Measurements from ENCODE around the gene DST.
A peak's percentile ranks its signal among the peaks of the same experiment; 100 is the strongest.

DST gene

GRCh38 chr6:56624046-56624727 lies 18.5 kb downstream of the DST start:
- DNase-seq (ENCODE audit: low read depth in 2 of 2) = no peak

GRCh38 chr6:56620229-56620868 lies 22.3 kb downstream of the DST start:
- no peak for DNase-seq (ENCODE audit: low read depth in 2 of 2)

GRCh38 chr6:56618050-56618449 lies 24.6 kb downstream of the DST start:
- no peak for DNase-seq (ENCODE audit: low read depth in 2 of 2)

- no peak for DNase-seq (ENCODE audit: low read depth in 2 of 2)
These were observed 25.7 kb downstream of the DST start for GRCh38 chr6:56616967-56617366.

- DNase-seq (ENCODE audit: low read depth in 2 of 2) = no peak
These were observed 29.3 kb downstream of the DST start for GRCh38 chr6:56613247-56613851.

GRCh38 chr6:56608332-56608731 lies 34.4 kb downstream of the DST start:
- no peak for DNase-seq (ENCODE audit: low read depth in 2 of 2)

DNA sequence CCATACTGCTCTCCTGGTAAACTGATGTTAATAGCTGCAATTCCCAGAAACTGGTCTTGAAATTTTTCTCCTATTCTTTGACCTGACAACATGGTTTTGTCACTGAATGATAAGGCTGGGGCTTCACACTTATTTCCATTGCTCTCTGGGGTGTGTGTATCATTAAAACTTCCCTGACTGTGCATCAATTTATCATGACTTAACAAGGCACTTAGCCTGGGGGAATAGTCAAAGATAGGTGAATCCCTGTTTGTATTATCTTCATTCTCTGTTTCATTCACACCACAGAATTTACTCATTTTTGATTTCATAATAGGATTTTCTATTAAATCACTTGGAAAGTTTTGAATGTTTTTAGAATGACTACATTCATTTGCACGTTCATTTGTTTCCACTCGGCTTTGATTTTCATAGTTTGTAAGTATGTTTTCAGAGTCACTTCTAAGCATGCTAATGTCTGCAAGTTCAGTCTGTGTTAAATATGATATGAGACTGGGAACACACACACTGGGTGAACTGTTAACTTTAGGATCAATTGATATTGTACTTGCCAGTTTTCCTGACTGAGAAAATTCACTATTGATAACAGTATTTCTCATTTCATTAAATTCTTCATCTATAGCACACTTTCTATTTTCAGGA lies 35.5 kb downstream of the DST start:
- DNase-seq (ENCODE audit: low read depth in 2 of 2) = no peak

DNA sequence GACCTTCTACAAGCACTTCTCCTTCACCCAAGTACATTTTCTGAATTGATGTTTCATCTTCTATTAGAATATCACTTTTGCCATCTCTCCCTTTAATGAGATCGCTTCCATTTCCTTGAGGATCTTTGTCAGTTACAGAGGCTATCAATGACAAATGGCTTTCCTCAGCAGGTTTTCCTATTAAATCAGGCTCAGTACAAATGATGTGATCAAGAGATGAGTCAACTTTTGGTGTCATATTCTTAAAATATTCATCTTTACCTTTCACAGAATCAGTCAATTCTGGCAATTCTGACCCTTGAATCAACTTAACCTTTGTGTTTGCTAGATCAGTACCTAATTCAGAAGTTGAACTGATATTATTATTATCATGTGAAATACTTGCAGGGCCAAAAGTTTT lies 37.3 kb downstream of the DST start:
- DNase-seq (ENCODE audit: low read depth in 2 of 2) = no peak

DNA sequence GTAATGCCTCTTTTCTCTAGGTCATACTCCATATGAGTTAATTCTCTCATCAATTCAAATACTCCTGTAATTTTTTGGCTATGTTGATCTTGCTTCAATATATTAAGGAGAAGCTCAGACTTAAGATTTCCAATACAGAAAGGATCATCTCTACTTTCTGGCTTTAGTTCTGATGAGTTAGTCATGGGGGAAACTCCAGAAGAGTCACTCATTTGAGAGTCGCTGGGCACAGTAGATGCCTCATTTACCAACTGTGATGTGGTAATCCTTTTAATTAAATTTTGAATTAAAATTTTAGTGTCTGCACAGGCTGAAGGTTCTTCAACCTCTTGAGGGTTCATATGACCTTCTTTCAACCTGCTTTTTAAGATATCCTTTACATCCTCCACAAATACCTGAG lies 38.5 kb downstream of the DST start:
- no peak for DNase-seq (ENCODE audit: low read depth in 2 of 2)

- DNase-seq (ENCODE audit: low read depth in 2 of 2) = no peak
These were observed 41.3 kb downstream of the DST start for GRCh38 chr6:56601390-56601789.

DNA sequence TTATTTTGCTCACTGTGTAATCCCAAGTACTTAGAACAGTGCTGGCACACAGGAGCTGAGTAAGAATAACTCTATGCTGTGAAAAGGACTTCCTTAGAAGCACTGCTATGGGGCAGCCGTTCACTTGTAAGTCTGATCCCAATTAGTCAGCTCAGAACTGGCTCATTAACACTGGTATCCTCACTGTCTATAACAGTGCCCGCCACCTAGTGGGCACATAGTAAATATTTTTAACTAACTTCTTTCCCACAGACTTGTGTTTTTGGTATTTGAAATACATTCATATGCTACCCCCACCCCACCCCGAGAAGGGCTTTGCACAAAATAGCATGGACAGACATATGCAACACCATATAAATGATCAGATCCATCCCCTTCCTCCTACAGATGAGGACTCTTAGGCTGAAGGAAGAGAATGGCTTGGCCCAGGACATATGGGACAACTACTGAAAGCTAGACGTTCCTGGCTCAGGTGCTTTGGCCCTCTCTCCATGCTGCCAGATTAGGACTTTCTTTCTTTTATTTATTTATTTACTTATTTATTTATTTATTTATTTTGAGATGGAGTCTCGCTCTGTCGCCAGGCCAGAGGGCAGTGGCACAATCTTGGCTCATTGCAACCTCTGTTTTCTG lies 47.1 kb downstream of the DST start:
- DNase-seq (ENCODE audit: low read depth in 2 of 2) = peak in 1 of 2 donors; percentile 13

- no peak for DNase-seq (ENCODE audit: low read depth in 2 of 2)
These were observed 48.0 kb downstream of the DST start for GRCh38 chr6:56594699-56595098.

- DNase-seq (ENCODE audit: low read depth in 2 of 2) = no peak
These were observed 48.8 kb downstream of the DST start for GRCh38 chr6:56593801-56594318.

GRCh38 chr6:56582236-56582635 lies 60.5 kb downstream of the DST start:
- DNase-seq (ENCODE audit: low read depth in 2 of 2) = no peak

DNA sequence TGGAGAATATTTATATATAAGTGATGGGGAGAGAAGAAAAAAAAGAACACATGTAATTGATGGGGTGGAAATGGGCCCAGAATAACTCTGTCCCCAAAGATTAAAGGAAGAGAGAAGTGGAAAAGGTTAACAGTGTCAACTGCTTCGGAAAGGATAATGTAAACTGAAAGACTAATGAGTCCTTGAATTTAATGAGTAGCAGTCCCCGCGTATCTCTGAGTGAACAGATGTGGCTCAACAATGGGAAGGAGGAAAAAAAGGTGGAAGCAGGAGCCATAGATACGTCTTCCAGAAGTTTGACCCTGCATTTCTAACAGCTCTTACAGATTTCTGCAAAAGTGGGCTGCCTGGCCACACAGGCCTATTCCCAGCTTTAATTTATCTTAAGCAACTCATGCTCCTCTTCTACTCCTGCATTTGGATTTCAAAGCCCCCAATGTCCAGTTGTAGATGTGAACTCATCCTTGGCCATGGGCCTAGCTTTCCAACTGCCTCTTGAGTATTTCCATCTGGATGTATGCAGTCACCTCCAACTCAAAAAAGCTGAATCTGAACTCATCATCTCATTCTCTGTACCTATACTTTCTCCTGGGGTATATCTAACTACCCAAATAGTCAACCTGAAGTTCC lies 61.3 kb downstream of the DST start:
- DNase-seq (ENCODE audit: low read depth in 2 of 2) = no peak

- no peak for DNase-seq (ENCODE audit: low read depth in 2 of 2)
These were observed 62.4 kb downstream of the DST start for GRCh38 chr6:56580271-56580670.

- no peak for DNase-seq (ENCODE audit: low read depth in 2 of 2)
These were observed 63.4 kb downstream of the DST start for GRCh38 chr6:56579155-56579851.

- no peak for DNase-seq (ENCODE audit: low read depth in 2 of 2)
These were observed 67.0 kb downstream of the DST start for GRCh38 chr6:56575736-56576135.

DNA sequence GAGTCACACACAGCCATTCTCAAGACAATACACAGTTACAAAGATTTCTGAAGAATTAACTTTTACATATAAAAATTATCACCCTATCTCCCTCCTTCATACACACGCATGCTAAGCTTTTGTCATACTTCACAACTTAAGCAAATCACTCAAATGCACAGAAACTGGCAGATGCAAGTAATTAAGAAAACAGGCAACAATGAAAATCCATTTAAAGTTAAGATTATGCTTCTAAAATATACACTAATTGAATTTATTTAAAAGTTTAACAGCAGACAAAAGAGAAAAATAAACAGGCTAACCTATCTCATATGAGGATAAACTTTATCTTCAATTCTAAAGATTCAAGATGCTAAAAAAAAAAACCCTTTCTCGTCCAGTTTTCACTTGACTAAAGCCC lies 68.4 kb downstream of the DST start:
- DNase-seq (ENCODE audit: low read depth in 2 of 2) = no peak

GRCh38 chr6:56573624-56574023 lies 69.1 kb downstream of the DST start:
- DNase-seq (ENCODE audit: low read depth in 2 of 2) = no peak

All from stimulated activated CD8-positive, alpha-beta memory T cell treated with anti-CD3 and anti-CD28 coated beads, Interleukin-2, amount 100 ng/mL, for 48 hours (primary cell).